NCI-H748 treated with DMSO at 0.1 percent for 48 hours (cell line): ENCODE data around the gene RNF220.

ENCODE experiments used
- DNase-seq: peaks from one replicate; lab custom pipeline; 2025; lab: John Stamatoyannopoulos, UW

Gene RNF220

GRCh38 chr1:44436401-44437106 is 31.5 kb downstream of the RNF220 start:
- DNase-seq: no peak

- no peak for DNase-seq
Measured at GRCh38 chr1:44437107-44437716, 32.2 kb downstream of the RNF220 start.

- no peak for DNase-seq
Measured at GRCh38 chr1:44442791-44443190, 37.7 kb downstream of the RNF220 start.

GRCh38 chr1:44447051-44447810 is 42.2 kb downstream of the RNF220 start:
- DNase-seq: no peak

- DNase-seq: no peak
Measured at GRCh38 chr1:44453798-44454349, 48.8 kb downstream of the RNF220 start.

GRCh38 chr1:44454704-44455103 is 49.6 kb downstream of the RNF220 start:
- no peak for DNase-seq

GRCh38 chr1:44460107-44460882 is 55.2 kb downstream of the RNF220 start:
- DNase-seq: no peak

- DNase-seq: no peak
Measured at GRCh38 chr1:44464361-44464760, 59.3 kb downstream of the RNF220 start.

- DNase-seq: no peak
Measured at GRCh38 chr1:44467566-44467965, 62.5 kb downstream of the RNF220 start.

GRCh38 chr1:44471911-44472453 is 66.9 kb downstream of the RNF220 start:
- no peak for DNase-seq

GRCh38 chr1:44472620-44473525 is 67.8 kb downstream of the RNF220 start:
- DNase-seq: no peak

- no peak for DNase-seq
Measured at GRCh38 chr1:44476891-44477290, 71.8 kb downstream of the RNF220 start.

- DNase-seq: no peak
Measured at GRCh38 chr1:44481701-44482100, 76.6 kb downstream of the RNF220 start.

GRCh38 chr1:44483089-44483874 is 78.2 kb downstream of the RNF220 start:
- DNase-seq: no peak

GRCh38 chr1:44484155-44484688 is 79.2 kb downstream of the RNF220 start:
- no peak for DNase-seq

GRCh38 chr1:44485229-44485933 is 80.3 kb downstream of the RNF220 start:
- DNase-seq: no peak

- DNase-seq: no peak
Measured at GRCh38 chr1:44485934-44486460, 80.9 kb downstream of the RNF220 start.

- no peak for DNase-seq
Measured at GRCh38 chr1:44489481-44489880, 84.4 kb downstream of the RNF220 start.
